ENCODE measurements around the gene UPF1.
"Not testable (repeated sequence)": the region's sequence is repeated elsewhere in the genome, so short reads cannot be mapped to it uniquely, and the experiment has no call there.

UPF1 gene

DNA sequence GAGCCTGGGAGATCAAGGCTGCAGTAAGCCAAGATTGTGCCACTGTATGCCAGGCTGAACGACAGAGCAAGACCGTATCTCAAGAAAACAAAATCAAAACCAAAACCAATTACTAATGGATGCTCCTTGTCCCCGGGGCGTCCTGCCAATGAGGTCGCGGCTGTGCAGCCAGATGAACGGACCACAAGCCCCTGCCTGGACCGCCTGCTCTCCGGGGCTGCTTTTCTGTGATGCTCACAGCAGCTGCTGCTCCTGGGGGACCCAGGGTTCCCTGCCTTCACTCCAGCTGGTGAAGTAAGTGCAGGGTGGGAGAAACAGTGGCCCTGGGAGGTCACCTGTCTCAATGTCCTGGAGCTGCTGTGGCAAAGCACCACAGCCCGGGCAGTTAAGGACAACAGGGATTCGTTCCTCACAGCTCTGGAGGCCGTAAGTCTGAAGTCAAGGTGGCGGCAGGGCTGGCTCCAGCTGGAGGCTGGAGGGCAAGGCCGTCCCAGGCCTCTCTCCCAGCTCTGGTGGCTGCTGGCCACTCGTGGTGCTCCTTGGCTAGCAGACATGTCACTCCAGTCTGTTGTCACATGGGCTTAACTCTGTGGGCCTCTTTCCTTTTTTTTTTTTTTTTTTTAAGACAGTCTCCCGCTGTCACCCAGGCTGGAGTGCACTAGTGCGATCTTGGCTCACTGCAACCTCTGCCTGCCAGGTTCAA lies 77.3 kb downstream of the UPF1 start:
- no peak for DNase-seq (ENCODE audit: low spot score)
- in situ Hi-C loops (cut with MboI; ENCODE audit: low pct_unique_long_range_greater_than_20kb, low sequenced_read_pairs, unreplicated experiment) = no loop called here
- TF ChIP-seq, protein P1, sequence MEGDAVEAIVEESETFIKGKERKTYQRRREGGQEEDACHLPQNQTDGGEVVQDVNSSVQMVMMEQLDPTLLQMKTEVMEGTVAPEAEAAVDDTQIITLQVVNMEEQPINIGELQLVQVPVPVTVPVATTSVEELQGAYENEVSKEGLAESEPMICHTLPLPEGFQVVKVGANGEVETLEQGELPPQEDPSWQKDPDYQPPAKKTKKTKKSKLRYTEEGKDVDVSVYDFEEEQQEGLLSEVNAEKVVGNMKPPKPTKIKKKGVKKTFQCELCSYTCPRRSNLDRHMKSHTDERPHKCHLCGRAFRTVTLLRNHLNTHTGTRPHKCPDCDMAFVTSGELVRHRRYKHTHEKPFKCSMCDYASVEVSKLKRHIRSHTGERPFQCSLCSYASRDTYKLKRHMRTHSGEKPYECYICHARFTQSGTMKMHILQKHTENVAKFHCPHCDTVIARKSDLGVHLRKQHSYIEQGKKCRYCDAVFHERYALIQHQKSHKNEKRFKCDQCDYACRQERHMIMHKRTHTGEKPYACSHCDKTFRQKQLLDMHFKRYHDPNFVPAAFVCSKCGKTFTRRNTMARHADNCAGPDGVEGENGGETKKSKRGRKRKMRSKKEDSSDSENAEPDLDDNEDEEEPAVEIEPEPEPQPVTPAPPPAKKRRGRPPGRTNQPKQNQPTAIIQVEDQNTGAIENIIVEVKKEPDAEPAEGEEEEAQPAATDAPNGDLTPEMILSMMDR (IDR thresholded peaks at IDR 0.05; ENCODE audit: extremely low read depth, insufficient read depth, missing control alignments) = no peak

DNA sequence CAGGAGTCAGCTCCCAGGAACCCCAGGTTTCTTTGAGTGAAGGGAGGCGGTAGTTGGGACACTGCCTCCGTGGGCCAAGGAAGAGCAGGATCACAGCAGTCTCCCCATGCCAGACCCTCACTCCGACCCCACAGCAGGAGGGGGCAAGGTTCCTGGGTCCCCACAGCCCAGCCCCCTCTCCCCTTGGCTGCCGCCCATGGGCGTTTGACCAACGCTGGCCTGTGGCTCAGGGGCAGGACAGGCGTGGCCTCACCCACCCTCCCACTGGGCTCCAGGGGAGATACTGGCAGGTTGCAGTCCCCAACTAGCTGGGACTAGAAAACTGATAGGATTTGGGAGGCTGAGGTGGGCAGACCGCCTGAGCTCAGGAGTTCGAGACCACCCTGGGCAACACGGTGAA lies 78.3 kb downstream of the UPF1 start:
- in situ Hi-C loops (cut with MboI; ENCODE audit: low pct_unique_long_range_greater_than_20kb, low sequenced_read_pairs, unreplicated experiment) = no loop called here

DNA sequence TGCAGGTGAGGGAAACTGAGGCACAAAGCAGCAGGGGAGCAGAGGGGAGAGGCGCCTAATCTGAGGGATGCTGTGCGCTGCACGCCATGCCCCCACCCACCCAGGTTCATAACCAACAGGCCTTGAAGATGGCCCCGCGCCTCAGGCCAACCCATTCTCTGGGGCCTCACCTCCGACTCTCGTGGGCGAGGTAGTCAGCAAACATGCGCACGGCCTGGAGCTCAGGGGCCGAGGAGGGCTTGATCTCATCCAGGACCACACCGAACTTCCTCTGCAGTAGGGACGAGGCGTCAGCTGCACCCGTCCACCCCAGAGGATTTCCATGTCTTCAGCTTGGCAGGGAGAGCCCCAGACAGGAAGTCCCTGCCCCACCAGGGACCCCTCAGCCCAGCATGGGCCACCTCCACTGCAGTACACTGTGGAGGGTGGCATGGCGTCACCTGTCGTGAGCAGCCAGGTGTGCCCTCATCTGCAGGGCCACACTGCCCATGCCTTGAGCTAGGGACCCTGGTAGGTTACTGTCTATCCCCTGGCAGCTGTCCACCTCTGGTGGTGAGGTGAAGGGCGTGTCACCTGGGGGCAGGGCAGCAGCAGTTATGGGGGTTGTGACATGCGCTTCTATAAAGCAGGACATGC lies 79.2 kb downstream of the UPF1 start:
- in situ Hi-C loops (cut with MboI; ENCODE audit: low pct_unique_long_range_greater_than_20kb, low sequenced_read_pairs, unreplicated experiment) = no loop called here
- TF ChIP-seq, protein P1 (IDR thresholded peaks at IDR 0.05; ENCODE audit: extremely low read depth, insufficient read depth, missing control alignments) = no peak
- no peak for DNase-seq (ENCODE audit: low spot score)

More for the DNA sequence above, 78.3 kb downstream of the UPF1 start:
- TF ChIP-seq, protein P1 (IDR thresholded peaks at IDR 0.05; ENCODE audit: extremely low read depth, insufficient read depth, missing control alignments) = no peak
- DNase-seq (ENCODE audit: low spot score) = no peak

DNA sequence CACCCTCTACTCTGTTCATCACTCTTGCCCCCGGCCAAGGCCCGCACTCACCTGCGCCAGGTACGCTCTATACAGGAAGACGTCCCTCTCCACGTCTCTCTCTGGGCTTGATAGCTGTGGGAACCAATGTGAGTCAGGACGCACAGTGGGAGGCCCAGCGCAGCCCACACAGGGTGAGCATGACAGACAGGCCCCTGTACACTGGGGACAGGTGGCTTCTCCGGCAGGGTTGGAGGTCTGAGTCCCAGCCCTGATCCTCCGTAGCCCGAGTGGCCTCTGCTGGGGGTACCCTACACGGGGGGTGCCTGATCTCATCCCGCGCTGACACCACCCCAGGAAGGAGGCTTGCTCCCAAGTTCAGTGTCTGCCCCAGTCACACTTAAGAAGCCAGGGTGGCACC lies 81.2 kb downstream of the UPF1 start:
- DNase-seq (ENCODE audit: low spot score) = no peak
- TF ChIP-seq, protein P1 (IDR thresholded peaks at IDR 0.05; ENCODE audit: extremely low read depth, insufficient read depth, missing control alignments) = no peak
- in situ Hi-C loops (cut with MboI; ENCODE audit: low pct_unique_long_range_greater_than_20kb, low sequenced_read_pairs, unreplicated experiment) = no loop called here

DNA sequence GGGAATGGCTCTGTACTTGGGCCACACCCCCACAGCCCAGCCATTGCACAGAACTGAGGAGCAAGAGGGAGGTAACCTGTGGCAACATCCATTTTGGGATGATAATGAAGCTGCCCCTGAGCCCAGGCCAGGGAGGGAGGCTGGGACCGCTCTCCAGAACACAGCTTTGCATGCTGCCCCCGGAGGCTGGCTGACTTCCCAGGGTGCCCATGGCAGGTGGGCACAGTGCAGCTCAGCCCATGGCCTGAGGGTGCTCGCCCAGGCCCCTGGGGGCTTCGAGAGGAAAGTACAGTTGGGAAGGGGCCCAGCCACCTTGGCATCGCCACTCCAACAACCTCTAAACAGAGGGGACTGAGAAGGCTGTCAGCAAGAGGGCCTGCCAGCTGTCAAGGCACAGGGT lies 81.7 kb downstream of the UPF1 start:
- in situ Hi-C loops (cut with MboI; ENCODE audit: low pct_unique_long_range_greater_than_20kb, low sequenced_read_pairs, unreplicated experiment) = no loop called here
- DNase-seq (ENCODE audit: low spot score) = no peak
- TF ChIP-seq, protein P1 (IDR thresholded peaks at IDR 0.05; ENCODE audit: extremely low read depth, insufficient read depth, missing control alignments) = no peak

DNA sequence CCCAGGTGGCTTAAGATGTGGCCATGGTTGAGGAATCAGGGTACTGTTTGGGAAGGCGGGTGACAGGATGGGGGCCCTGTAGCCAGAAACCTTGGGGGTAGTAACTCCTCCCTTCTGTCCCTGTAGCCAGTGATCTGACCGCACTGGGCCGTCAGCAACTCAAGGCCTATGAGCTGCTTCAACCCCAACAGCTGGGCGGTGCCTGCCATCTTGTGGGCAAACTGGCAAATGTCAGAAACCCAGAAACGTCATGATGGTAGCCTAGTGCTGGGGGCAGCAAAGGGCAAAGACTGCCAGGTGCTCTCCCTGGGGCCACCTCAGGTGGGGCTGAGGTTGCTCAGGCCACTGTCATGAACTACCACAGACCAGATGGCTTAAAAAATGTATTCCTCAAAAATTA lies 83.9 kb downstream of the UPF1 start:
- in situ Hi-C loops (cut with MboI; ENCODE audit: low pct_unique_long_range_greater_than_20kb, low sequenced_read_pairs, unreplicated experiment) = no loop called here
- DNase-seq (ENCODE audit: low spot score) = no peak
- TF ChIP-seq, protein P1 (IDR thresholded peaks at IDR 0.05; ENCODE audit: extremely low read depth, insufficient read depth, missing control alignments) = peak; percentile 34

DNA sequence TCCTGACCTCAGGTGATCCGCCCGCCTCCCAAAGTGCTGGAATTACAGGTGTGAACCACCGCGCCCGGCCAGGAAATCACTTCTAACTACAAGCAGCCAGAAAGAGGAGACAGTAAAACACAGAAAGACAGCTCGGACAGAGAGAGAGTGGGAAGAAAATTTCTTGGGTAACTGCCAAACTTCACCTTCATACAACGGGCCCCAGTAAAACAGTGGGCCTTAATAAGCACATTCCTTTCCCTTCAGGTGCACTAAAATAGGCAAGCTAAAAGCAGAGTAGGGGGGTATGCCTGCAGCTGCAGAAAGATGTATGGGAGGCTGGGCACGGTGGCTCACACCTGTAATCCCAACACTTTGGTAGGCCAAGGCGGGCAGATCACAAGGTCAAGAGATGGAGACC lies 85.8 kb downstream of the UPF1 start:
- DNase-seq (ENCODE audit: low spot score); in situ Hi-C loops (cut with MboI; ENCODE audit: low pct_unique_long_range_greater_than_20kb, low sequenced_read_pairs, unreplicated experiment): not testable (repeated sequence)

Data from GM13977 (cell line).